Ascending aorta (tissue), 2 donors: ENCODE data around the gene FITM1. TPM values are rescaled to one million over a fixed set of nuclear protein-coding genes. Genes with fewer than 3 reads are reported as not detected.
"Not testable (repeated sequence)": the region's sequence is repeated elsewhere in the genome, so short reads cannot be mapped to it uniquely, and the experiment has no call there.

Experiments used
- DNase-seq, 2 donors: peaks; one replicate each; pipeline ENCODE4 v3.0.0-alpha.2; 2019; ENCODE audit warnings: low spot score in 2 of 2
- H3K27ac ChIP-seq, 2 donors: fragments of 200-600 bp; sonication (generic); one replicate each; pipeline ENCODE4 v1.5.1; 2016 to 2017; ENCODE audit warnings: mild to moderate bottlenecking in 1 of 2
- H3K27me3 ChIP-seq: fragments of 200-600 bp; sonication (generic); one replicate; pipeline ENCODE4 v1.5.1; 2017
- H3K36me3 ChIP-seq, 2 donors: fragments of 200-600 bp; sonication (generic); one replicate each; pipeline ENCODE4 v1.5.1; 2016
- H3K4me1 ChIP-seq, 2 donors: fragments of 200-600 bp; sonication (generic); one replicate each; pipeline ENCODE4 v1.5.1; 2016 to 2017; ENCODE audit warnings: mild to moderate bottlenecking in 1 of 2
- H3K4me3 ChIP-seq, 2 donors: fragments of 200-600 bp; sonication (generic); one replicate each; pipeline ENCODE4 v1.5.1; 2016 to 2017; ENCODE audit warnings: mild to moderate bottlenecking in 1 of 2
- H3K9me3 ChIP-seq, 2 donors: fragments of 200-600 bp; sonication (generic); one replicate each; pipeline ENCODE4 v1.5.1; 2016
- CTCF ChIP-seq, 3 experiments: fragments of 200-600 bp in 2 of 3; fragments of 450-650 bp in 1 of 3; sonication (generic) in 2 of 3; IDR thresholded peaks; one replicate each; pipeline ENCODE4 v1.5.1; 2016 to 2019; ENCODE audit warnings: antibody characterized with exemption in 3 of 3, mild to moderate bottlenecking in 1 of 3, moderate library complexity in 1 of 3
- intact Hi-C: fragments of 100-400 bp; cut with DNase I; formaldehyde crosslinking; loops from one replicate; pipeline ENCODE4 v1.15.1; 2023
- total RNA-seq: library from RNA; depleted of rRNA; stranded (reverse); fragments of >200 nt; gene quantifications from one replicate; pipeline ENCODE4 v1.1.0, GENCODE V29; 2016

Gene FITM1
- total RNA-seq, 1 donor from 2014 or later, result not detected

GRCh38 chr14:24100197-24100981, 30.1 kb upstream of the FITM1 start:
- H3K9me3 ChIP-seq, result no peaks in the 10 kb centered on the region
- H3K4me3 ChIP-seq, result no peak overlapping the region
- DNase-seq, result no peak
- no peaks in the 10 kb centered on the region for H3K27me3 ChIP-seq
- no peak for TF ChIP-seq CTCF (IDR thresholded peaks at IDR 0.05)
- no peaks in the 10 kb centered on the region for H3K4me1 ChIP-seq
- H3K36me3 ChIP-seq, result peaks cover 10 to 18% of the 10 kb centered on the region in 2 donors
- intact Hi-C loops, result no loop called here
- H3K27ac ChIP-seq, result no peak overlapping the region

GRCh38 chr14:24100982-24101494, 29.4 kb upstream of the FITM1 start:
- H3K9me3 ChIP-seq, result no peaks in the 10 kb centered on the region
- no peak for DNase-seq
- no peaks in the 10 kb centered on the region for H3K27me3 ChIP-seq
- peaks cover 10 to 18% of the 10 kb centered on the region in 2 donors for H3K36me3 ChIP-seq
- H3K4me1 ChIP-seq, result no peaks in the 10 kb centered on the region
- TF ChIP-seq CTCF (IDR thresholded peaks at IDR 0.05), result no peak
- no peak overlapping the region for H3K27ac ChIP-seq
- intact Hi-C loops, result no loop called here
- no peak overlapping the region for H3K4me3 ChIP-seq

GRCh38 chr14:24102357-24103048, 28.0 kb upstream of the FITM1 start:
- Histone ChIP-seq H3K36me3 (peaks cover 10 to 18% of the 10 kb centered on the region in 2 donors), H3K9me3 (no peaks in the 10 kb centered on the region), H3K4me1 (no peaks in the 10 kb centered on the region), H3K4me3 (no peak overlapping the region), H3K27ac (no peak overlapping the region), H3K27me3 (no peaks in the 10 kb centered on the region)
- intact Hi-C loops, result no loop called here
- TF ChIP-seq CTCF (IDR thresholded peaks at IDR 0.05), result no peak
- DNase-seq, result no peak

GRCh38 chr14:24103451-24103850, 27.0 kb upstream of the FITM1 start:
- Histone ChIP-seq H3K36me3 (peaks cover 10 to 18% of the 10 kb centered on the region in 2 donors), H3K27ac (no peak overlapping the region), H3K27me3 (no peaks in the 10 kb centered on the region), H3K4me1 (no peaks in the 10 kb centered on the region), H3K4me3 (no peak overlapping the region), H3K9me3 (no peaks in the 10 kb centered on the region)
- DNase-seq, result no peak
- no peak for TF ChIP-seq CTCF (IDR thresholded peaks at IDR 0.05)
- intact Hi-C loops, result no loop called here

GRCh38 chr14:24105609-24106239, 24.7 kb upstream of the FITM1 start:
- H3K27me3 ChIP-seq, intact Hi-C loops: not testable (repeated sequence)

More at GRCh38 chr14:24105609-24106239, 24.7 kb upstream of the FITM1 start:
- peaks cover 6 to 13% of the 10 kb centered on the region in 2 donors for H3K36me3 ChIP-seq
- not testable (repeated sequence) for H3K4me3 ChIP-seq, H3K4me1 ChIP-seq, H3K9me3 ChIP-seq, DNase-seq, H3K27ac ChIP-seq
